ENCODE data around the gene C2orf78. TPM values are rescaled to one million over a fixed set of nuclear protein-coding genes. Genes with fewer than 3 reads are reported as not detected.
"Not testable (repeated sequence)": the region's sequence is repeated elsewhere in the genome, so short reads cannot be mapped to it uniquely, and the experiment has no call there.

C2orf78 gene
- polyA plus RNA-seq, 3 donors, result not detected

DNA sequence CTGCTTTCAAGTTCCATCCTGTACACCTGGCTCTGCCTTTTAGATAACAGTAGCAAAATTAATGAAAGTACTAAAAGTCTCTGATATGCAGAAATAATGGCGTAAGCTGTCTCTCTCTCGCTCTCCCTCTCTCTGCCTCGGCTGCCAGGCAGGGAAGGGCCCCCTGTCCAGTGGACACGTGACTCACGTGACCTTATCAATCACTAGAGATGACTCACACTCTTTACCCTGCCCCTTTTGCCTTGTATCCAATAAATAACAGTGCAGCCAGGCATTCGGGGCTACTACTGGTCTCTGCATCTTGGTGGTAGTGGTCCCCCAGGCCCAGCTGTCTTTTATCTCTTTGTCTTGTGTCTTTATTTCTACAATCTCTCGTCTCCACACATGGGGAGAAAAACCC, 29.7 kb upstream of the C2orf78 start:
- H3K4me2 ChIP-seq (replicated peaks; ENCODE audit: extremely low read depth, low read length, poor library complexity, severe bottlenecking); H3K27ac ChIP-seq (ENCODE audit: low read depth in 1 of 2, low read length in 2 of 2); H3K4me1 Mint-ChIP-seq; H3K4me1 ChIP-seq (ENCODE audit: control insufficient read depth in 1 of 2, insufficient read depth in 2 of 2, low read length in 2 of 2); DNase-seq; H3K79me2 ChIP-seq (ENCODE audit: insufficient read depth, low read length); intact Hi-C loops (cut with micrococcal nuclease); H3K9me3 ChIP-seq (replicated peaks in 1 of 2; ENCODE audit: control insufficient read depth in 1 of 2, insufficient read depth in 1 of 2, low read length in 2 of 2); H3K9ac ChIP-seq (ENCODE audit: insufficient read depth, low read length, poor library complexity, severe bottlenecking); H3K27me3 Mint-ChIP-seq (ENCODE audit: low read depth in 3 of 3); H3K4me3 Mint-ChIP-seq; H3K27me3 ChIP-seq (ENCODE audit: control insufficient read depth in 2 of 2, insufficient read depth in 2 of 2, low read length in 2 of 2); H3K27ac Mint-ChIP-seq; H2AFZ ChIP-seq (ENCODE audit: insufficient read depth, low read depth, low read length, poor library complexity, severe bottlenecking); H4K20me1 ChIP-seq (ENCODE audit: insufficient read depth, low read length); H3K4me3 ChIP-seq (replicated peaks in 1 of 3; ENCODE audit: low read depth in 2 of 3, low read length in 3 of 3): not testable (repeated sequence)
- WGBS (ENCODE audit: insufficient coverage), result 100% methylated on average over 6 of the region's 7 CpGs
- peaks cover 45 to 87% of the 10 kb centered on the region in 2 donors for H3K36me3 ChIP-seq (replicated peaks in 1 of 2; ENCODE audit: control insufficient read depth in 1 of 2, insufficient read depth in 2 of 2, low read length in 2 of 2)
- Mint-ChIP-seq H3K9me3 (peaks cover 7 to 18% (median 10%) of the 10 kb centered on the region in 7 donors), H3K36me3 (peaks cover 67 to 75% of the 10 kb centered on the region in 2 donors)
- TF ChIP-seq, protein P1, sequence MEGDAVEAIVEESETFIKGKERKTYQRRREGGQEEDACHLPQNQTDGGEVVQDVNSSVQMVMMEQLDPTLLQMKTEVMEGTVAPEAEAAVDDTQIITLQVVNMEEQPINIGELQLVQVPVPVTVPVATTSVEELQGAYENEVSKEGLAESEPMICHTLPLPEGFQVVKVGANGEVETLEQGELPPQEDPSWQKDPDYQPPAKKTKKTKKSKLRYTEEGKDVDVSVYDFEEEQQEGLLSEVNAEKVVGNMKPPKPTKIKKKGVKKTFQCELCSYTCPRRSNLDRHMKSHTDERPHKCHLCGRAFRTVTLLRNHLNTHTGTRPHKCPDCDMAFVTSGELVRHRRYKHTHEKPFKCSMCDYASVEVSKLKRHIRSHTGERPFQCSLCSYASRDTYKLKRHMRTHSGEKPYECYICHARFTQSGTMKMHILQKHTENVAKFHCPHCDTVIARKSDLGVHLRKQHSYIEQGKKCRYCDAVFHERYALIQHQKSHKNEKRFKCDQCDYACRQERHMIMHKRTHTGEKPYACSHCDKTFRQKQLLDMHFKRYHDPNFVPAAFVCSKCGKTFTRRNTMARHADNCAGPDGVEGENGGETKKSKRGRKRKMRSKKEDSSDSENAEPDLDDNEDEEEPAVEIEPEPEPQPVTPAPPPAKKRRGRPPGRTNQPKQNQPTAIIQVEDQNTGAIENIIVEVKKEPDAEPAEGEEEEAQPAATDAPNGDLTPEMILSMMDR (IDR thresholded peaks at IDR 0.05), result peak; percentile 2

- H3K9me3 Mint-ChIP-seq, result peaks cover 4 to 14% (median 7%) of the 10 kb centered on the region in 7 donors
- WGBS (ENCODE audit: insufficient coverage), result 86% methylated on average over 1 of the region's 3 CpGs
Observed at GRCh38 chr2:73759285-73759764, 24.7 kb upstream of the C2orf78 start.

More at GRCh38 chr2:73759285-73759764, 24.7 kb upstream of the C2orf78 start:
- H3K4me3 ChIP-seq (replicated peaks in 1 of 3; ENCODE audit: low read depth in 2 of 3, low read length in 3 of 3), result no peak overlapping the region
- no peaks in the 10 kb centered on the region for H3K27me3 ChIP-seq (ENCODE audit: control insufficient read depth in 2 of 2, insufficient read depth in 2 of 2, low read length in 2 of 2)
- H3K4me1 ChIP-seq (ENCODE audit: control insufficient read depth in 1 of 2, insufficient read depth in 2 of 2, low read length in 2 of 2), result no peaks in the 10 kb centered on the region
- intact Hi-C loops (cut with micrococcal nuclease), result no loop called here
- no peaks in the 10 kb centered on the region for H3K27me3 Mint-ChIP-seq (ENCODE audit: low read depth in 3 of 3)
- H3K79me2 ChIP-seq (ENCODE audit: insufficient read depth, low read length), result no peaks in the 10 kb centered on the region
- H3K27ac Mint-ChIP-seq, result peak overlapping the region in 1 of 7 donors; percentile 30
- no peak overlapping the region for H3K4me3 Mint-ChIP-seq
- H3K9me3 ChIP-seq (replicated peaks in 1 of 2; ENCODE audit: control insufficient read depth in 1 of 2, insufficient read depth in 1 of 2, low read length in 2 of 2), result peaks cover 0 to 3% of the 10 kb centered on the region in 2 donors
- DNase-seq, result no peak
- H3K4me1 Mint-ChIP-seq, result no peaks in the 10 kb centered on the region
- H3K27ac ChIP-seq (ENCODE audit: low read depth in 1 of 2, low read length in 2 of 2), result no peak overlapping the region
- H3K9ac ChIP-seq (ENCODE audit: insufficient read depth, low read length, poor library complexity, severe bottlenecking), result no peak overlapping the region
- no peak overlapping the region for H2AFZ ChIP-seq (ENCODE audit: insufficient read depth, low read depth, low read length, poor library complexity, severe bottlenecking)
- peaks cover 69 to 96% of the 10 kb centered on the region in 2 donors for H3K36me3 ChIP-seq (replicated peaks in 1 of 2; ENCODE audit: control insufficient read depth in 1 of 2, insufficient read depth in 2 of 2, low read length in 2 of 2)
- peaks cover 80 to 92% of the 10 kb centered on the region in 2 donors for H3K36me3 Mint-ChIP-seq
- TF ChIP-seq, protein P1 (IDR thresholded peaks at IDR 0.05), result no peak
- no peak overlapping the region for H3K4me2 ChIP-seq (replicated peaks; ENCODE audit: extremely low read depth, low read length, poor library complexity, severe bottlenecking)
- no peaks in the 10 kb centered on the region for H4K20me1 ChIP-seq (ENCODE audit: insufficient read depth, low read length)
